ENCODE measurements around the gene DYNC1LI2. TPM values are rescaled to one million over a fixed set of nuclear protein-coding genes. Genes with fewer than 3 reads are reported as not detected.
A peak's percentile ranks its signal among the peaks of the same experiment; 100 is the strongest.

DYNC1LI2 gene
- total RNA-seq, 1 donor from 2014 or later: 135 TPM

GRCh38 chr16:66786551-66786950 is 35.1 kb upstream of the DYNC1LI2 start:
- no peak for DNase-seq (ENCODE audit: extremely low spot score, unreplicated experiment)
- no peak overlapping the region for H3K4me3 Mint-ChIP-seq
- peaks cover 4% of the 10 kb centered on the region for H3K27me3 Mint-ChIP-seq
- H3K9me3 Mint-ChIP-seq: no peaks in the 10 kb centered on the region
- H3K27ac Mint-ChIP-seq: no peak overlapping the region
- TF ChIP-seq CTCF (conservative IDR thresholded peaks at IDR 0.05): no peak
- H3K36me3 Mint-ChIP-seq: no peaks in the 10 kb centered on the region
- H3K4me1 Mint-ChIP-seq (ENCODE audit: unreplicated experiment): no peaks in the 10 kb centered on the region

- Mint-ChIP-seq H3K27me3 (no peaks in the 10 kb centered on the region), H3K36me3 (no peaks in the 10 kb centered on the region), H3K9me3 (no peaks in the 10 kb centered on the region), H3K4me1 (ENCODE audit: unreplicated experiment) (no peaks in the 10 kb centered on the region), H3K27ac (no peak overlapping the region), H3K4me3 (no peak overlapping the region)
- TF ChIP-seq CTCF (conservative IDR thresholded peaks at IDR 0.05): no peak
- DNase-seq (ENCODE audit: extremely low spot score, unreplicated experiment): no peak
Observed at GRCh38 chr16:66776457-66776856, 25.0 kb upstream of the DYNC1LI2 start.

GRCh38 chr16:66774981-66775380 is 23.6 kb upstream of the DYNC1LI2 start:
- H3K9me3 Mint-ChIP-seq: no peaks in the 10 kb centered on the region
- no peaks in the 10 kb centered on the region for H3K4me1 Mint-ChIP-seq (ENCODE audit: unreplicated experiment)
- DNase-seq (ENCODE audit: extremely low spot score, unreplicated experiment): no peak
- no peak overlapping the region for H3K27ac Mint-ChIP-seq
- no peak overlapping the region for H3K4me3 Mint-ChIP-seq
- no peak for TF ChIP-seq CTCF (conservative IDR thresholded peaks at IDR 0.05)
- H3K36me3 Mint-ChIP-seq: no peaks in the 10 kb centered on the region
- H3K27me3 Mint-ChIP-seq: no peaks in the 10 kb centered on the region

GRCh38 chr16:66758086-66758485 is 6.7 kb upstream of the DYNC1LI2 start:
- Mint-ChIP-seq H3K36me3 (no peaks in the 10 kb centered on the region), H3K4me3 (no peak overlapping the region), H3K27ac (no peak overlapping the region), H3K27me3 (peaks cover 25% of the 10 kb centered on the region), H3K9me3 (no peaks in the 10 kb centered on the region), H3K4me1 (ENCODE audit: unreplicated experiment) (no peaks in the 10 kb centered on the region)
- DNase-seq (ENCODE audit: extremely low spot score, unreplicated experiment): no peak
- TF ChIP-seq CTCF (conservative IDR thresholded peaks at IDR 0.05): peak; percentile 47

- H3K9me3 Mint-ChIP-seq: no peaks in the 10 kb centered on the region
- peaks cover 5% of the 10 kb centered on the region for H3K36me3 Mint-ChIP-seq
Observed at GRCh38 chr16:66754819-66755218, 3.4 kb upstream of the DYNC1LI2 start.

More at GRCh38 chr16:66754819-66755218, 3.4 kb upstream of the DYNC1LI2 start:
- no peak for TF ChIP-seq CTCF (conservative IDR thresholded peaks at IDR 0.05)
- no peak for DNase-seq (ENCODE audit: extremely low spot score, unreplicated experiment)
- Mint-ChIP-seq H3K4me1 (ENCODE audit: unreplicated experiment) (peaks cover 12% of the 10 kb centered on the region), H3K27me3 (peaks cover 32% of the 10 kb centered on the region), H3K27ac (no peak overlapping the region), H3K4me3 (no peak overlapping the region)

All from type B pancreatic cell (in vitro differentiated cells).